NCI-H2227 treated with DMSO at 0.1 percent for 48 hours (cell line): ENCODE results near the gene STK17B.

Experiments
- DNase-seq: peaks from one replicate; lab custom pipeline; 2025; lab: John Stamatoyannopoulos, UW

Gene STK17B

GRCh38 chr2:196155575-196155974 lies 15.8 kb downstream of the STK17B start:
- no peak for DNase-seq

GRCh38 chr2:196153480-196153879 lies 17.9 kb downstream of the STK17B start:
- no peak for DNase-seq

GRCh38 chr2:196149948-196150347 lies 21.4 kb downstream of the STK17B start:
- no peak for DNase-seq

GRCh38 chr2:196148736-196149135 lies 22.6 kb downstream of the STK17B start:
- DNase-seq = no peak

GRCh38 chr2:196145256-196145655 lies 26.1 kb downstream of the STK17B start:
- no peak for DNase-seq

GRCh38 chr2:196144513-196145126 lies 26.8 kb downstream of the STK17B start:
- DNase-seq = no peak

GRCh38 chr2:196143730-196144131 lies 27.6 kb downstream of the STK17B start:
- no peak for DNase-seq

- no peak for DNase-seq
These were observed 28.6 kb downstream of the STK17B start for GRCh38 chr2:196142825-196143224.

GRCh38 chr2:196140213-196140612 lies 31.2 kb downstream of the STK17B start:
- no peak for DNase-seq

GRCh38 chr2:196137271-196137670 lies 34.1 kb downstream of the STK17B start:
- DNase-seq = no peak

GRCh38 chr2:196136151-196136550 lies 35.2 kb downstream of the STK17B start:
- DNase-seq = no peak

GRCh38 chr2:196131949-196132925 lies 39.1 kb downstream of the STK17B start:
- no peak for DNase-seq

- no peak for DNase-seq
These were observed 39.9 kb downstream of the STK17B start for GRCh38 chr2:196131384-196131937.

GRCh38 chr2:196130039-196130825 lies 41.1 kb downstream of the STK17B start:
- no peak for DNase-seq

GRCh38 chr2:196128749-196129148 lies 42.6 kb downstream of the STK17B start:
- no peak for DNase-seq

GRCh38 chr2:196125596-196125995 lies 45.8 kb downstream of the STK17B start:
- DNase-seq = no peak

- DNase-seq = no peak
These were observed 47.6 kb downstream of the STK17B start for GRCh38 chr2:196123679-196124373.

GRCh38 chr2:196119926-196120325 lies 51.5 kb downstream of the STK17B start:
- no peak for DNase-seq

- no peak for DNase-seq
These were observed 54.1 kb downstream of the STK17B start for GRCh38 chr2:196117214-196117705.

GRCh38 chr2:196113061-196113974 lies 58.1 kb downstream of the STK17B start:
- peak; percentile 46 for DNase-seq
